GM21825 (cell line): ENCODE results near the gene CTDSP2.
A peak's percentile ranks its signal among the peaks of the same experiment; 100 is the strongest.
"Not testable (repeated sequence)": the region's sequence is repeated elsewhere in the genome, so short reads cannot be mapped to it uniquely, and the experiment has no call there.

Experiments used
- ATAC-seq: cut with Tn5 transposase; IDR thresholded peaks from one replicate; pipeline ENCODE4 v1.9.1; 2021; ENCODE audit warnings: mild to moderate bottlenecking, moderate library complexity; ENCODE audit not compliant: unreplicated experiment

Gene CTDSP2

GRCh38 chr12:57836442-57837375 is 9.8 kb downstream of the CTDSP2 start:
- peak; percentile 52 for ATAC-seq

- ATAC-seq: no peak
Observed at GRCh38 chr12:57835366-57836288, 10.9 kb downstream of the CTDSP2 start.

DNA sequence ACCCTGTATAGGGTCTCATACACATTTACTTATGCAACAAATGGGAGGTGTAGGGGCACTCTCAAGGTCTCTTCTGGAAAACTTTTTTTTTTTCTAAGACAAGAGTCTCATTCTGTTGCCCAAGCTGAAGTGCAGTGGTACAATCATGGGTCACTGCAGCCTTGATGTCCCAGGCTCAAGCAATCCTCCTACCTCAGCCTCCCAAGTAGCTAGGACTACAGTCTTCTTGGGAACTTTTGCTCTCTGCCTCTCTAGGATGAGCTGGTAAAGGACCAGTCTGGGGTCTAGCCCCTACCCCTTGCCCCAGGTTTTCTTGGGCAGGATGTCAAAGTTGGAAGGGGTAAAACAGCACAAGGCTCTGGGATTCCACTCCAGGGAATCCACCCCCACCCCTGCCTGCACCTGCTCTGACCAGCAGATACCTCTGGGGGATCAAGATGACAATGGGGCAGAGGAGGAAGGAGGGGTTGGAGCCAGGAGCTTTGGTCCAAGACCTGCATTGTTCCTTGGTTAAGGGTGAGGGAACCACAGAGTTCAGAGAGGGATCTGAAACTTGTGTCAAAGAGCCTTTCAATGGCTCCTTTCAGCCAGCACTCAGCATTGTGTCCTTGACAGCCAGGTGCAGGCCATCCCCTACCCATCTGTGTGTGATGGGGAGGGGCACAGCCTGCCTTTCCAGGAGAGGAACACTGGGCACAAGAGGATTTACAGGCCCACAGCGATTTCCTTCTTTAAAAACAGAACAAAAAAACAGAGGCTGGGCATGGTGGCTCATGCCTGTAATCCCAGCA is 12.2 kb downstream of the CTDSP2 start:
- ATAC-seq: no peak

- ATAC-seq: no peak
Observed at GRCh38 chr12:57833672-57834071, 12.9 kb downstream of the CTDSP2 start.

DNA sequence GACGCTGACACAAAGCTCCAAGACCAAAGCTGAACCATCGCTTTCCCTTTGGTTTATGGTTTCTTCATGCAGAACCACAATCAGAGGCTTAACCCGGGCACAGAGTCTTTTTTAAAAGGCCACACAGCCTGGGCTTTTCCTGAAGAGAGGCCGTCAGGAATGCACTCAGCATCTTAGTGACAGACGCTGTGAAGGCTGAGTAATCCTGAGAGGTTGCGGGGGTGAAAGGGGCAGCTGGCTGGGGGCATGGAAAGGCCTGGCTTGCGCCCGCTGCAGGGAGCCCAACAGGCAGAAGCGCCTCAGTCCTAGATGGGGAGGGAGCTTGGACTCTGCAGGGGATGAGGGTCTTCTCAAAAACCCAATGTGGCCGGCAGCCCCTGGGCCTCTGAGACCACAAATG is 13.6 kb downstream of the CTDSP2 start:
- ATAC-seq: no peak

GRCh38 chr12:57830393-57830792 is 16.1 kb downstream of the CTDSP2 start:
- no peak for ATAC-seq

GRCh38 chr12:57829025-57829777 is 17.3 kb downstream of the CTDSP2 start:
- ATAC-seq: no peak

- no peak for ATAC-seq
Observed at GRCh38 chr12:57826966-57827365, 19.6 kb downstream of the CTDSP2 start.

GRCh38 chr12:57826400-57826799 is 20.1 kb downstream of the CTDSP2 start:
- ATAC-seq: no peak

GRCh38 chr12:57825451-57825850 is 21.1 kb downstream of the CTDSP2 start:
- ATAC-seq: no peak

DNA sequence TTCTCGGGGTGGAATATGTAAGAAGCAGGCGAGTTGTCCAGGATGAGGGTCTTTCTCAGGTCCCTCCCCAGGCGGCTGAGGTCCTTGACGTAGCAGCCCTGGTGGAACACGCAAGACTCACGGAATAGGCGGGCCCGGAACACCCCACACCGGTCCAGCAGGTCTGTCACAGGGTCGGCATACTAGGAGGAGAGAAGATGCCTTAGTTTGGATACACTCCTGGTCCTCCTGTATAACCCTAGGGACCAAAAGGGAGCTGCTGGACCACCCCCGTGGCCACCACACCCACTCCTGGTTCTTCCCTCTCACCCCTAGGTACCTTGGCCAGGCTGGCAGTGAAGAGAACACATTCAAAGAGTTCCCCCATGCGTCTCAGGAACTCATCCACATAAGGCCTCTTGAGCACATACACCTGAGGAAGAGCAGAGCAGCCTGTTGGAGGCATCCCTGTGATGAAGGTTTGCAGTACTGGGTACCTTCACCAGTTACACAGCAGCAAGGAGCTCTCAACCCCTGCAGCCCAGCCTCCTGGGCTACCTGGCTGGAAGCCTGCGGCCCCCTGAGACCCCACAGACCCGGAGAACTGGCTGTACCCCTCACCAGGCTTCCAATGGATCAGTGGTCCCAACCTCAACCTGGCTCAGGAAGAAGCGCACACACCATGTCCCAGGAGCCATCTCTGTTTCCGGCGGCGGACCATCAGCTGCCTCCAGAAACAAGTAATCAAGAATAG is 22.5 kb downstream of the CTDSP2 start:
- ATAC-seq: no peak

- no peak for ATAC-seq
Observed at GRCh38 chr12:57823131-57823907, 23.2 kb downstream of the CTDSP2 start.

DNA sequence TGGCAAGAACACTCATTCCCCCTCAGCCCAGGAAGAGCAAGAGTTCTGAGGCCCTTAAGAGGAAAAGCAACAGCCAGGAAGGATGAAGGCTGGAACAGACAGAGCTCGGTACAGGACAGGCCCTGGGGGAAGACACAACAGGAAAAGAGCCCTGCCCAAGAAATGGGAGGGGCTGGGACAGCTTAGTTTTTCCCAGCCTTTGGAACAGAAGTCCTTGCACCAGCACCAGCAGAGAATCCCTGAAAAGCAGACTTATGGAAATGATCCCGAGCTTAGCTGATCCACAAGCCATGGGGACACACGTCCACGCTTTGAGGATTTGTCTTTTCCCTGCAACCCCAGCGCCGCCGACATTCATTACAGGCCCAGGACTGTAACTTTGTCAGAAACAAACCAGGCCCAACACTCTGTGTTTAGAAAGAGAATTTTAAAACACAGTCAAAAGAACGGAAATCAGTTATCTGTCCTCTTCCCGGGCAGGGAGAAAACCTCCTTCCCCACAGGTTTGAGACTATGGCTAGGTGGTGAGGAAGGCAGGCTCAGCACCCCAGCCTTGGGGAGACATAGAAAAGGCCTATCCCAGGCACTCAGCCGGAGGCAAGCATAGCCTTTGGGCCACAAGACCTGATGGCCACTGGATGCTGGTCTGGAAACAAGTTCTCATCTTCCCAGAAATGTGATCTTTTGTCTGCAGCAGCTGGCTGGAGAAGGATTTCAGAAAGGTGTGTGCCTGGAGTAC is 24.0 kb downstream of the CTDSP2 start:
- no peak for ATAC-seq

DNA sequence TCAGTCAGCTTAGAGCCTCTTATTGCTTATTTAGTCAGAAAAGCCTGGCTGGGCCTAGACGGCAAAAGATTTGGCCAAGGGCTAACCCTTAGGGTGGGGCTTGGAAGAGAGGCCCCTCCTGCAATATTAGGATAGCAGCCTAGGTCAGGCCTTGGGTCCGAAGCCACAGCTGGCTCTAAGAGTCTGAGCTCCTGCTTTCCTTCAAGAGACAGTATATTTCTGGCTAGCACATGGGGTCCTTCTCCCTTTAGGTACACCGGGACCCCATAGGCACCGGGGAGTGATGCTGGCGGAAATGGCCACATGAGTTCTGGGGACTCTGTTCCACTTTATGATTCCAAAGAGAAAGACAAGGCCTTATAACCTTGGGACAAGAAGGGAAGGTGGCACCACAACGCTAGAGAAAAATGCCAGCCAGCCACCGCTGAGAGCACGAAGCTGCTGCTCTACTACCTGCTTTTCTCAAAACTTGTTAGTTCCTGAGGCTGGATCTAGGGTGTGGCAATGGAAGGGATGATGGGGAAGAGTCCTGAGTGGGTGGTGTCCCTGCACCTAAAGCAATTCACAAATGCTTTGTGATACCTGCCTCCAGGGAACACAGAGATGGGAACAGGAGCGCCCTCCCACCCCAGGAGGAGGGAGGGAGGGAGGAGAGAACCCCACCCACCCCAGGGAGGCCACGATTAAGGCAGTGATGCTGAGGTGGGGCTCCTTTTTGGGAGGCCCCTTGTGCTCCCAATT is 24.9 kb downstream of the CTDSP2 start:
- no peak for ATAC-seq

DNA sequence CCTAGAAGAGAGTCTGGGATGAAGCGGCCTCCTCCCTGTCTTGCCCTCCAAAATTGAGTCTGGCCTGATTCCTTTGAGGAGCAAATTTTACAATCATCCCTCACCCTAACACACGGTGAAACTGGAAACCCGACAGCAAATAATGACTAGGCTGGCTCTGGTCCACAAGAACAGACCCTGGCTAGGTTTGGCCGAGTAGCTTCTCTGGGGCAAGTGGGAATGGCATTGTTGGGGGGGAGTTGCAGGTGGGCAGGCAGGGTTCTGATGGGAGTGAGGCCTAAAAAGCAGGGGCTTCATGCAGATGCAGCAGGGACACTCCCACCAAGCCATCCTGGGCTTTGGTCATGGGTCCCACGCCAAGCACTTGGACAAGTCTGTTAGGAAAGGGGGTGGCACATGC is 25.5 kb downstream of the CTDSP2 start:
- ATAC-seq: not testable (repeated sequence)

DNA sequence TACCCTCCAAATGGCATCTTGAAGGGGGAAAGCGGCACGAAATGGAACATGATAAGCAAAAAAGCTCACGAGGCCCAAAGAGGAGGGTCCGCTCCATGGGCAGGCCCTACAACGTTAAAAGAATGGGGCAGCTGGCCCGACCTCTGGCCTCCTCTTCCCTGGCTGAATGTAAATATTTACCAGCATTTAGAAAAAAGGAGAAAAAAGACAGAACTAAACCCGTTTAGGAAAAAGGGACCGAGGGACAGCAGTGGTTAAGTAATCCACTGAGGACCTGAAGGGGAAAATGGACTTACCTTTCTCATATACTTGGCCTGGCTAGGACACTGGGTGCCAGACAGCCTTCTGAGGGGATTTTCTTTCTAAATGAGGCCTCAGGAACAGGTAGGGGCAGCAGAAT is 26.4 kb downstream of the CTDSP2 start:
- ATAC-seq: not testable (repeated sequence)

GRCh38 chr12:57817990-57818331 is 28.6 kb downstream of the CTDSP2 start:
- not testable (repeated sequence) for ATAC-seq
